Caki2 (cell line): ENCODE measurements around the gene PEF1. TPM values are rescaled to one million over a fixed set of nuclear protein-coding genes. Genes with fewer than 3 reads are reported as not detected.

Experiments used
- DNase-seq: peaks from one replicate; pipeline ENCODE4 v3.0.0-alpha.2; 2015; ENCODE audit warnings: low read depth
- in situ Hi-C: cut with HindIII; loops from 2 replicates; pipeline ENCODE4 v1.10.0; 2016; ENCODE audit warnings: low sequenced_read_pairs, low pct_unique_long_range_greater_than_20kb, mixed read lengths
- total RNA-seq: library from RNA; depleted of rRNA; stranded (reverse); fragments of >200 nt; shearing (Covaris generic); gene quantifications from 2 replicates; pipeline ENCODE4 v1.2.3, GENCODE V29; 2014; ENCODE audit warnings: low replicate concordance

The PEF1 gene
- total RNA-seq, 1 experiment from 2014 or later = 110 TPM

DNA sequence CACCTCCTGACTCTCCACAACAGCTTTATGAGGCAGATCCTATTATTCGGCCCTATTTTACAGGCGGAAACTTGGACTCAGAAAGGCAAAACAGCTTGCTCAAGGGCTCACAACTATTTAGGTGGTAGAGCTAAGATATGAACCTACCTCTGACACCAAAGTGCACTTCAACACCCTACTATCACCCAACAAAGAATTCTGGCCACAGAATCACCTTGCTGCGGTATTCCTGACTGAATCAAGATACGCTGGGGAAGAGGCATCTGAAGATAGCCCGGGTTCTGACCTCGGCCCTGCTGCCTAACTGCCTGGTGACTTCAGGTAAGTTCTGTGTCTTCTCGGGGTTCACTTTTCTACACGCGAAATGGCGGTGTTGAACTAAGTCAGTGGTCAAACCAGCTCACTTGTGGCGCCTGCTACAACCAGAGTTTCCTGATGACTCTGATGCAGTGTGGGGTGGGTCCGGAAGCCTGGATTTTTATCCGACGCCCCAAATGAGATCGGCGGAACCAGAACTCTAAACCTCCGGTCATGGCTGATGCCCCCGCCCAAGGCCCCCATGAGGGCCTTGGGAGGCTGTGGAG lies 608 bp downstream of the PEF1 start:
- in situ Hi-C loops = no loop called here

DNA sequence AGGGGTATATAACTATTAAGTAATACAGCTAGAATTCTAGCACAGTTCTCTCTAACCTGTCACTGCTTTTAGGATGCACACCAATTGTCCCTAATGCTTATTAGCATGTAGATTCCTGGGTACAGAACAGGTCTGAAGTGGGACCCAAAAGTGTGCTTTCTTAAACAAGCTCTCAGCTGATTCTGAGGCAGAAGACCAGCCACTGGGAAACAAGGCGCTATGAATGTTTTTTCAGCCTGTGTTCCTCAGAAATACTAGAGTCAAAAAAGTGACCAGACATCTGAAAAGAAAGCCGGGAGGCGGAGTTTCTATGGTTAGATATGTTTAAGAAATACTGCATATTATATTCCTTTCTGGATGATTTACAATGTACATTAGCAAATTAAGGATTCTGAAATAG lies 1.8 kb downstream of the PEF1 start:
- in situ Hi-C loops = no loop called here
- no peak for DNase-seq

More for the DNA sequence above, 608 bp downstream of the PEF1 start:
- no peak for DNase-seq

DNA sequence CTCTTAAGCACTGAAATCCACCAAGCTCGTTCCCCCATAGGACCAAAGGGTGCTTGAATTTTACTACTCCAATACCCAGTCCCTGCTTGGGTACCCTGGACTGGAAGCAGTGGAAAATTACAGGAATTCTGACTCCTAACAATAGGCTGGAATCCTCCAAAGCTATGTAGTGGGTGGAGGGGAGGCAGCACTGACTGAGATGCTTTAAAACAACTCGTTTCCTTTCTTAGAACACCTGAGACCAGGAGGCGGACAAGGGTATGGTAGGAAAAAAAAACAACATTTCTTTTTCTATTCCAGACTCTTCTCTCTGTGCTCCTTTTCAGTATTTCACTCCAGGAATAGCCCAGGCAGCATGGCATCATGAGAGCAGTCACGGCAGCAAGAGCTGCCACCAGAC lies 2.3 kb downstream of the PEF1 start:
- no peak for DNase-seq
- in situ Hi-C loops = no loop called here

DNA sequence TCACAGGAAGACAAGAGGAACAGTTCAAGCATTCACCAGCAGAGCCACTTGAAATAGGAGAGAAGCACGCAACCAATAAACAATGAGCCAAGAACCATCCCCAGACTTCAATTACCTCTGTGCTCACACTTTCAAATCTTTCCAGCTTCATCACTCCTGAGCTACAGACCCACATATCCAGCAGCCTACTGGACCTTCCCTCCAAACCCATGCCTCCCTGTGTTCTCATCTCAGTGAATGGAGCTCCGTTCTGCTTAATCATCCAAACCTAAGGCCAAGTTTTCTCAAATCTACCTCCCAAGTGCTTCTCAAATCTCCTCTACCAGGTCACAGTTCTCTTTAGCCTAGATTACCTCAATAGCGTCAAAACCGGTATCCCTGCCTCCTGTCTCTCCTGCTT lies 3.7 kb downstream of the PEF1 start:
- no peak for DNase-seq

DNA sequence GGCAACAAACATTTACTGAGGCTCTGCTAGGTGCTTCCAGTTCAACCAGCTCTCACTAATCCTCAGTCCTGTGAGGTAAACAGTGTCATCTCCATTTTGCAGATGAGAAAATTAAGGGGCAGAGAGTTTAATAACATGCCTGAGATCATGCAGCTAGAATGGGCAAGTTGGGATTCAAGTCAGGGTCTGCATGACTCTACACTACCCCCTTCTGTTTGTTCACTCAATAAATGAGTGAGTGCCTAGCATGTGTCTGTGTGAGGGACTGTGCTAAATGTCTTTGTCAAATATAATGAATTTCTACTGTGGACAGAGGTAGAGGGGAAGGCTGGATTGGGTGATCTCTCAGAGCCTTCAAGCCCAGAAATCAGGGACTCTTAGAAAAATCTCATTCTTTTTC lies 4.5 kb downstream of the PEF1 start:
- DNase-seq = no peak
- in situ Hi-C loops = no loop called here

More for the DNA sequence above, 3.7 kb downstream of the PEF1 start:
- in situ Hi-C loops = no loop called here

DNA sequence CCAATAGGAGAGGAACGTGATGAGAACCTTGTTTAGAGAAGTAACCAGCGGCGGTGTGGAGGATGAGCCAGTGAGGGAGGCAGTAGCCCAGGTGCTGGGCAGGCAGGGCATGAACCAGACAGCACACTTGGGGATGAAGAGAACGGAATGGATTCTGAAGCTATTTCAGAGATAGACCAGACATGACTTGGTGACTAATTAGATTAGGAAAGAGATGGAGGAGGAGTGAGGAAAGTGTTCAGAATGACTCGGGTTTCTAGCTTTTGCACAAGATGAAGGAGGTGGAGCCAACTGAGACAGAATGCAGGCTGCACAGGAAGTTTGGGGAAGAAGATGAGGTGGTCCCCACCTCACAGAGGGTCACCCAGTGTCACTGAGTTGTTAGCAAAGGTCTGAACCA lies 5.1 kb downstream of the PEF1 start:
- peak; percentile 28 for DNase-seq
- in situ Hi-C loops = no loop called here

DNA sequence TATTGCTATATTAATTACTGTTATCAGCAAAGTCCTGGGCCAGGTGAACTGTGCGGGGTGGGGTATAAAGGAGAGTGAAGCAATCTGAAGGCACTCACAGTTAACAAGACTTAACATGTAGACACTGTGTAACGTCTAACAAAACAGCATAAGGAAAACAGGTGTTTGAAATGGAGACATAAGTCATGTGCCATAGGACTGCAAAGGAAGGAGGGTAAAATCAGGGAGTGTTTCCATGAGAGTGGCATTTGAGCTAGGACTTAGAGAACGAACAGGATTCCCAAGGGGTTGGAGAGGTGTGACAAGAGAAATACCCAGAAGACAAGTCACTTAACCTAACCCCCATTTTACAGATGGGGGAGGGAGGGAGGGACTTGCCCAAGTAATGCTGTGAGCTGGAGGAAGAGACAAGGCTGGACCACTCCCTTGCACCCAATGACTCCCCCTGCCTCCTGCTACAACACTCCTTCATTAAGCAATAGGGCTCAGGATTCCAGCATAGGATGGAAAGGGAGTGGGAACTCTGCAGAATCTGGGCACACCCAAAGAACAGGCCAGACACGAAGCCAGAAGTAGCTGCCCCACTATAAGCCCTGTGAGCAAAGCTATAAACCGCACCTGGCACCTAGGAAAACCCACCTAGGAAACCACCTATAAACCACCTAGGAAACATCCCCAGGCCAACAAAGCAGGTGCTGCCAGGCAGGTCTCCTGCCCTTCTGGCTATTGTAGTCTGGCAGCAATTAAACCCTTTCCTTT lies 6.6 kb downstream of the PEF1 start:
- DNase-seq = no peak
- in situ Hi-C loops = no loop called here

DNA sequence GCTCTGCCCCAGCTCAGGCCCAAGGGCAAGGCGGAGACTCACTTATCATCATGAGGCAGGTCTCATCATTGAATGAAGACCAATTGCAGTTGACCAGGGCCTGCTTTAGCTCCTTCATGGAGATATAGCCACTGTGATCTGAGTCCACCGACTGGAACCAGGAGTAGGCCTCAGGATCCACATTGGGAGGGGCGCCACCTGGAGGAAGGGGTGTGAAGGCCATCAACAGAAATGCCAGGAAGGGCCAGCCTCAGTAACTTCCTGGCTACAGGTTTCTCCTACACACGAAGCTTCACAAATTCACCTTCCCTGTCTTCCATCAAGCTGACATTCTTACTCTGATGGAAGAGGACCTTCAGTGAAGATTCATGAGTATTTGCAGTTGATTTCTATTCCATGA lies 11.6 kb downstream of the PEF1 start:
- no peak for DNase-seq
- in situ Hi-C loops = no loop called here

DNA sequence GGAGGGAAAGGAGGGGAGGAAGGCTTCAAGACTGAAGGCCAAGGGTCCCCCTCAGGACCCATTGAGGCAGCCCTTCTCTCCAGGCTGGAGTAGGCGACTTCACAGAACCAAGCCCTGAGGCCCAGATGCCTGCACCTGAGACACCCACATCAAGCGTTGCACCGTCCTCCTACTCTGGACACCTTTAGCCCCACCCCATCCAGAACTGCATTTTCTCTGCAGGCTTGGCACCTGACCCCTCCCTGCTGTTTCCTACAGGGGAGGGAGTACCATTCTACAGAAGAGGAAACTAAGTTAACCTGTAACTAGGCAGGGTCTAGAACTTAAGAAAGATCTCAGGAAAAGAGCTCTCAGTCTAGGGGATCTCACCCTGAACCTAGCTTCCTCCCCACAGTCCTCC lies 12.0 kb downstream of the PEF1 start:
- in situ Hi-C loops = no loop called here
- no peak for DNase-seq

DNA sequence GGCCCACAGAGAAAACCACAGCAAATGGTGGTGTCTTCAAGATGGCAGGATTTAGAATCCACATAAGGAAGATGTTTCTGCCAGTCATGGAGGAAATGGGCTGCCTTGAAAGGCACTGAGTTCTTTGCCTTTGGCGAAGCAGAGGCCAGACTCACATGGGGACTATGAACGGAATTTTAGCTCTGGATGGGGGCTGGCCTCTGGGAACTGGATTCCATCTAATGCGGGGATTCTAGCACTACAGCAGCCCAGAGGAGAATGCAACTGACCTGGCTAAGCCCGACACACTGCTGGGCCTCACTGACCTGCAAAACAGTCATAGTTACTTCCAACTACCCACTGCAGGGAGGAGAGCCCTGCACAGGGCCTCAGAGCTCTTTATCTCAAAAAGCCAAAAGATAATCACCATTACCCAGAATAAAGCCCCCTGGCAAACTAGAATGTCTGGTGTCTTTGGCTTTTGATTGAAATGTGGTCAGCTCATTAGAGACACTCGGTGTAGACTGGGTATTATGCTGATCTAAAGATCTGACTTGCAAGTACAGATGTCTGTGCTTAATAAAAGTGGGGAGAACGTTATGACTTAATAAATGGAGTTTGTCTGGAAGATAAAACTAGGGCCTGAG lies 15.6 kb downstream of the PEF1 start:
- in situ Hi-C loops = no loop called here
- no peak for DNase-seq

DNA sequence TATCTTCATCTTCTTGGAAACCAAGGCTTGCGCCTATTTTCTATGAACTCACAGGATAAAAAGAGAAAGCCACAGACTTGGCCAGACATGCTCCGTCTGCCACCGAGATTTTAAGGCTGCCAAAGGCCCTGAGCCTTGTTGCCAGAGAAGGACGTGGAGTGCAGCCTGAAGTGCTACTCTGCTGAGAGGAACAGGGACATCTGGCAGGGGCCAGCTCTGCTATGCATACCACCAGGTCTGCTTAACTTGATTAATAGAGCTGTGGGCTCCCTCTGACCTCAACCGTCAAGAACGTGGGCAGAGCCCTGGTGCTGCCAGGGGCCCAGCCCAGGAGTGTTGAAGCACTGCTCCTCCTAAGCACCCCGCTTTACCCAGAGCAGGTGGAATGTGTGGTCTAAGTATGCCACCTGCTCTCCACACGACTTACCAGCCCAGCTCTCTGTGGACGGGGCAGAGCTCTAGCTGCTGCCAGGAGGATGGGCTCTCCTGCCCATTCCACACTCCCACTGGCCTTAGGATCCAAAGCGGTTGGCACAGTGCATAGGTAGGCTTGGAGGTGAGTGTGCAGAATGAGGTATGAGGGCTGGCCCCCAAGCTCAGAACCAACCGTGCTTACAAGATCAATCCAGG lies 16.6 kb downstream of the PEF1 start:
- no peak for DNase-seq
- in situ Hi-C loops = no loop called here

DNA sequence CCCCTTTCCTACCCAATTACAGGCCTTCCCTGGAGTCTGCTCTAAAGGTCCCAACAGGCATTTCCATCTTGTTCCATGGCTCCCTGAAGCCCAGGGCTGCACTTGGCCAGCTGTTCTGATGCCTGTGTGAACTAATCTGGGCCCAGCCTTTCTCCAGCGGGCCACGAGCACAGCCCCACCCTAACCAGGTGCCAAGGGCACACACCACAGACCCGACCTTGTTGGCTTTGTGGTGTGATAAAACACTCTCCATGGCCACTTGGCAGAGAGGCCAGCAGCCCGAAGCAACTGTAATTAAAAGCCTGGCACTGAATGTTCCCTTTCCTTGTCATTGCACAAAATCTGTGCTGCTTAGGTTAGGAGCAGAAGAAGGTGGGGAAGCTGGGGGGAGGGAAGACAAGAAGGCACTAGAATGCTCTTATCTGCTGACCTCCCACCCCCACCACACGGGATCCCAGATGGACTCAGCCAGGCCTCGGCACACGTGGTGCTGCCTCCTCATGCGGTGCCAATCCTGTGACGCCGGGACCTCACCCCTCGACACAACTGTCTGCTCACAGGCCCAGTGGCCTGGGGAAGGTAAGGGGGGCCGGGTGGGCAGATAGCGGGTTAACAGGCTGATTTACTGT lies 17.3 kb downstream of the PEF1 start:
- in situ Hi-C loops = no loop called here
- DNase-seq = no peak

DNA sequence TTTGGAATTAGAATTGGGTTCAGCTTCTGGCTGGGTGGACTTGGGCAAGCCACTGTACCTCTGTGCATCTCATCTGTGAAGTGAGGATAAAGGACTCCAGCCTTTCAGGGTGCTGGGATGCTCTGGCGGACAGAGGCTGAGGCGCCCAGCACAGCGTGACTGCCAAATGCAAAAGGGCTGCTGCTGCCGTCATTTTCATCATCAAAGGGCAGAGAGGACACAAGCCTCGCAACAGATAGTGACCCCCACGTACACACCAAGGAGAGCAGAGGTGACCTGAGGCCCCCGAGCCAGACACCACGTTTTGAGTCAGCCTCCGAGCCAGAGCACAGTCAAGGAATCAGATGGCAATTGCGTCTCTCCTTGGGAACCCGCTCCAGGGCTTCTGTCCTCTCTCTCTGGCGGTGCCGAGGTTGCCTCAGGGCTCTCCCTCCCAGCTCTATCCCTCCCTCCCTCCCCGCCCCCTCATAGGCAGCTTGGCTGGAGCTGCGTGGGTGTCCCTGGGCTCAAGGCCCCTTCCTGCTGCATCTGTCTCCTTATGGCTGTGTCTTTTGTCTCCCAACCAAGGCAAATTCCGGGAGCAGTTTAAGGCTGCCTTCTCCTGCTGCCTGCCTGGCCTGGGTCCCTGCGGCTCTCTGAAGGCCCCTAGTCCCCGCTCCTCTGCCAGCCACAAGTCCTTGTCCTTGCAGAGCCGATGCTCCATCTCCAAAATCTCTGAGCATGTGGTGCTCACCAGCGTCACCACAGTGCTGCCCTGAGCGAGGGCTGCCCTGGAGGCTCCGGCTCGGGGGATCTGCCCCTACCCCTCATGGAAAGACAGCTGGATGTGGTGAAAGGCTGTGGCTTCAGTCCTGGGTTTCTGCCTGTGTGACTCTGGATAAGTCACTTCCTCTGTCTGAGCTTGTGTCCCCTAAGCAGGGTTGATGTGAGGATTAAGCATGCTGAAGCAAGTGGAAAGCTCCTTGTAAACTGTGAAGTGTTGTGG lies 18.2 kb downstream of the PEF1 start:
- in situ Hi-C loops = no loop called here
- DNase-seq = no peak

DNA sequence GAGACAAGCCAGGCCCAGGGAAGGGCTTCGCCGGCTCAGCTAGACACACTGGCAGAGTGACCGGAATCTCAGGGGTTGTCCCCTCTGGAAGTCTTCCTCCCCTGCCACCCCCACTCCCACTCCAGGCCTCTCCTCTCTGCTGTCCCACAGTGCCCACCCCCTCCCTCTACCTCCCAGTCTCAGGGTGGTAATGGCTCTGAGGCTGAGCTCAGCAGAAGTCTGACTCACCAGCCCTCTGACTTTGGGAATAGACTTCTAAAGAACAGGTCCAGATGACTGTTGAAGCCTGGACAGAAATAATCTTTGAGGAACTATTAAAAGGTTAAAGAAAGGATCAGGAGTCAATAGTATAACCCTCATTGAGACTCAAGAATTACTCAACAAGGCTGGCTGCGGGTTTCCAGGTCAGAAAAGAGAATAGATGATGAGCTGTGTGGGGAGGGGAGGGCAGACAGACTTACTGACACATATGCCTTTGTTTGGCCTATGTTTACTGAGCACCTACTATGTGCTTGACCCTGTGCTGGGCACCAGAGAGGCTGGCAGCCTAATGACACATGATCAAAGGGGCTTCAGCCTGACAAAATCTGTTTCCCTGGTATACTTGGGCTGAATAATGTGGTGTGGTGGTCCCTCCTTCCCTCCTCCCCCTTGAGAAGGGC lies 19.0 kb downstream of the PEF1 start:
- DNase-seq = no peak

DNA sequence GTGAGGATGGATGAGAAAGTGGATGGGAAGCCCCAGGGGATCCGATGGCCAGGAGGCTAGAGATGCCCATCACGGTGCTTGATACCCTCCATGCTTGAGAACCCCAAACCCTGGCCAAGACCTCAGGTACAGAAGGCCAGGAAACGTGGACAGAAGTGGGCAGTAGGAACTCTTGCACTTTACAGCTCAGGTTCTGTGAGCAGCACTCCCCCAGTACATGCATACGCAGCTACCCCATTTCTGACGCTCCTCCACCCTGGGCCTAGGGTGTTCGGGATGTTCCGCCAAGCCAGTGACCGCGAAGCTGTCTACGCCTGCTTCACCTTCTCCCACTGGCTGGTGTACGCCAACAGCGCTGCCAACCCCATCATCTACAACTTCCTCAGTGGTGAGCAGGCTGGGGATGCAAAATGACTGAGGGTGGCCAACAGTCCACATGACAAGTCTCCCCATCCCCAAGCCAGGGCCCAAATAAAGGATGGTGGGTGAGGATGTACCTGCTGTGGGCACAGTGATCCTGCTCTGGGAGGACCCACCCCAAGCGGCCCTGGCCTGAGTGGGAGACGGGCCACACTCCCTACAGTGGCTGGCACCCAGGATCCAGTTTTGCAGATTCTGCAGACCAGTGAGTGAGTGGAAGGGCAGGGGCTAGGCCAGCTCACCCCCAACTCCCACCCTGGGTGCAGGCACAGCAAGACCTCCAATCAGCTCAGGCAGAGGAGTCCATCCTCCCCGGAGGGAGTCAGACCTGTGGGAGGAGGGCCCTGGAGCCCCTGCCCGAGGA lies 19.8 kb downstream of the PEF1 start:
- no peak for DNase-seq
- in situ Hi-C loops = no loop called here

More for the DNA sequence above, 19.0 kb downstream of the PEF1 start:
- in situ Hi-C loops = no loop called here

DNA sequence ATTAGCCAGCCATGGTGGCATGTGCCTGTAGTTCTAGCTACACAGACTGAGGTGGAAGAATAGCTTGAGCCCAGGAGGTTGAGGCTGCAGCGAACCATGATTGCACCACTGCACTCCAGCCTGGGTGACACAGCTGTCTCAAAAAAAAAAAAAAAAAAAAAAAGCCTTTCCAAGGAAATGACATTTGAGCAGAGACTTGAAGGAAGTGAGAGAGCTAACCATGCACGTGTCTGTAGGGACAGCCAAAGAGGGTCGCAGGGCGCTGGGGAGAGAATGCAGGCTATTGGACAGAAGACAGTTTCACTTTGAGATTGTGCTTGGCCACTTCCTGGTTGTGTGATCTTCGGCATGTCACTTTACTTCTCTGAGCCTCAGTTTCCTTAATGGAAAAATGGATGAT lies 20.4 kb downstream of the PEF1 start:
- in situ Hi-C loops = no loop called here

DNA sequence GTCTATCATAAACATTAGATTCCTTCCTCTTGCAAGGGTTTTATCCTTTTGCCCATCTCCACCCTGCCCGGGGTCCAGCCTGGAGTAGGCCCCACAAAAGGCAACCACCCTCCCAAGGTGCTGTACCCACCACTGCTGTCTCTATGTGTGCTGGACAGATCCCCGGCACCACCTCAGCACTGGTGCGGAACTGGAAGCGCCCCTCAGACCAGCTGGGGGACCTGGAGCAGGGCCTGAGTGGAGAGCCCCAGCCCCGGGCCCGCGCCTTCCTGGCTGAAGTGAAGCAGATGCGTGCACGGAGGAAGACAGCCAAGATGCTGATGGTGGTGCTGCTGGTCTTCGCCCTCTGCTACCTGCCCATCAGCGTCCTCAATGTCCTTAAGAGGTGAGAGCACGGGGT lies 21.3 kb downstream of the PEF1 start:
- in situ Hi-C loops = no loop called here
- DNase-seq = no peak

More for the DNA sequence above, 20.4 kb downstream of the PEF1 start:
- DNase-seq = no peak
